HG02763 (cell line): Measurements from ENCODE around the gene PLAC1.

Experiments
- ATAC-seq: cut with Tn5 transposase; IDR thresholded peaks from one replicate; pipeline ENCODE4 v1.9.1; 2021; ENCODE audit warnings: mild to moderate bottlenecking, moderate library complexity; ENCODE audit not compliant: unreplicated experiment

Gene PLAC1, protein sequence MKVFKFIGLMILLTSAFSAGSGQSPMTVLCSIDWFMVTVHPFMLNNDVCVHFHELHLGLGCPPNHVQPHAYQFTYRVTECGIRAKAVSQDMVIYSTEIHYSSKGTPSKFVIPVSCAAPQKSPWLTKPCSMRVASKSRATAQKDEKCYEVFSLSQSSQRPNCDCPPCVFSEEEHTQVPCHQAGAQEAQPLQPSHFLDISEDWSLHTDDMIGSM

GRCh38 chrX:134658002-134658759, at the start of gene PLAC1:
Gene PLAC1 (minus strand): TSS chrX:134658471. CDS start chrX:134566682, 91,789 bp downstream.
- no peak for ATAC-seq

DNA sequence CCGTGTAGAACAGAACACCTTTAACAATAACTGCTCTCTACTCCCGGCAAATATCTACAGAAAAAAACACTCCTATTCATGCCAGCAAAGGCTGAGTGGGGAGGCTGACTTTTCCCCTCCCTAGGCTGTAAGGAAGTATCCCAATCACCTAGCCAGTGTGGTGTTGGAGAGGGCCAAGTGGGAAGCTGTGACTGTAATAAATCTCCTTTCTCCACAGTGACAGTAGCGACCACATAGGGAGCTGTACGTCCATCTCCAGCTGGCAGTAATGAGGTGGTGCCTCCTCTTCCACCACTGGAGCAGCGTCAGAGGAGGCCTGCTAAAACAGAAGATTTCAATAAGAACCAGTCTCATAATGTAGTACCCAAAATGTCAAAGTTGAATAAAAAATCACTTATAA, 47.9 kb upstream of the PLAC1 start:
- no peak for ATAC-seq

DNA sequence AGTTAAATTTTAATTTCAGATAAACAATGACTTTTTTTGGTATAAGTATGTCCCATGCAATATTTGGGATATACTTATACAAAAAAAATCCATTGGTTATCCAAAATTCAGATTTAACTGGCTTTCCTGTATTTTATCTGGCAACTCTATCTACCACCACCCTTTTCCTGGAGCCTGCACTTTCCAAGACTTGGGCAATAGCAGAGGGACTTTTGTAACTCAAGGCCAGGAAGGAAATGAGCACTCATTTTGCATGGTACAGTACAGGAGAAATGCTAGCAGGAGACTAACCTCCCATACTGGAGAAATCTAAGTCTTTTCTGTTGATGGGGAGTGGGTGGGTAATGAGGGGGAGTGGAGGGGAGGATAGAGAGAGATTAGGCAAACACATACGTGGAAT, 37.7 kb upstream of the PLAC1 start:
- no peak for ATAC-seq

- ATAC-seq, result no peak
These were observed 36.4 kb upstream of the PLAC1 start for GRCh38 chrX:134694333-134695322.

DNA sequence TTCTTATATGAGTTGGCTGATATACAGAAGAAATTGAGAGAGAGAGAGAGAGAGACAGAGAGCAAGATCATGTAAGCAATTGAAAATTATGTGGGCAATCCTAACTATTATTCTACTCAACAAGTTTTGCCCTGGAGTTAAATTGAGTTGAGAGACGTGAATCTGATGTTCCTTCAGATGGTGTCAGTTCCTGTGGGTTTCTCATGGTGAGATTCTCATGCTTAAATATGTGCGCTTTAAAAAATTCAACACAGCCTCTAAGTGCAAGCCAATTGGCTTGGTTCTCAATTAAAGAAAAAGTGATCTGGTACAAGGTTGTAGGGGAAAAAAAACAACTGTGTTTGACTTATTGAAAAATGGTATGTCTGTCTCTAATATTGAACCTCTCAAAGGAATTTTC, 35.4 kb upstream of the PLAC1 start:
- ATAC-seq, result no peak

DNA sequence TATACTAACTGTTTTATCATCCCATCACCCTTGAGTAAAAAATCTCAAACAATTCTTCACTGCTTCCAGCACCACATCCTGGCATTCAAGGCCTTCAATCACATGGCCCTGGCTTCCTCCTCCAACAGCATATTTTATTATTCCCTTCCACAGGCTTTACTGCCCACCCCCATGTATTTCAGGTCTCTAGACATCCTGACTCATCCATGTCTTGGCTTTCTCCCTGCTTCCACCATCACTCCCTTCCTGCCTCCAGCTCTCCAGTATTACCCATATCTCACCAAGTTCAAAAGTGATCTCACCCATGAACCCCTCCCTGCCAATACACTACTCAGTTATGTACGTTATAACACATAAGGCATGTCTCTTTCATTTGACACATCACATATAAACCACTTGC, 34.7 kb upstream of the PLAC1 start:
- ATAC-seq, result no peak

DNA sequence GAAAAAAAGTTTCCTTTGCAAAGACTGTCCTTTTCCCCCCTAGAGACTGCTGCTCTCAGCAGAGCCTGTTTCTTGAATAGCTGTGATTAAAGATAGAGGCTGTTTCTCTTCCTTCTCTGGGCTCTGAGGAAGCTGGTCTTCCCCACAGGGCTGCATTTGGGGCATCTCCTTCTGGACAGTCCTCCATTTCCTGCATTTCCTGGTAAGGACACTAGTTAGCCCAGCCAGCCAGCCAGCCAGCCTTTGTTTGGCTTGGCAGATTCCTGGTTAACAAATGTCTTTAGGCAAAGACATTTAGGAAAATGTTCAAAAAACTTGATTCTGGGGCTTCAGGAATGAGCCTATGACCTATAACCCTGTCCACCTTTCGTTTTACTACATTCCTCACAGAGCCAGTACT, 34.0 kb upstream of the PLAC1 start:
- ATAC-seq, result no peak

DNA sequence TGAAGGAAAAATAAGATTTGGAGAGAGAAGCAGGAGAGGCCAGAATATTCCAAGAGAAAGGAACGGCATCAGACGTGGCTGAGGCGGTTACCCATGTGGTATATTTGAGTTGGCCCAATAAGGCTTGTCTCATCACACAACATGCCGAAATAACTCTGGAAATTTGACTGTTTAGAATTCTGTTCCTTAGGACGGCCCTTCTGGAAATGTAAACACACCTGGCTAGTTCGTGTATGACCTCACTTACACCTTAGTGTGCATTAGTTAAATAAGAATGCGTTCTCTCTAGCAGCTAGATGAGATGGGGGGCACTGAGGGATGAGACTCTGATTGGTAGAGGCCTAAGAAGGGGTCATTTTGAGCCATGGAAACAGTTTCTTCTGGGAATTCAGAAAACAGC, 33.2 kb upstream of the PLAC1 start:
- ATAC-seq, result no peak

DNA sequence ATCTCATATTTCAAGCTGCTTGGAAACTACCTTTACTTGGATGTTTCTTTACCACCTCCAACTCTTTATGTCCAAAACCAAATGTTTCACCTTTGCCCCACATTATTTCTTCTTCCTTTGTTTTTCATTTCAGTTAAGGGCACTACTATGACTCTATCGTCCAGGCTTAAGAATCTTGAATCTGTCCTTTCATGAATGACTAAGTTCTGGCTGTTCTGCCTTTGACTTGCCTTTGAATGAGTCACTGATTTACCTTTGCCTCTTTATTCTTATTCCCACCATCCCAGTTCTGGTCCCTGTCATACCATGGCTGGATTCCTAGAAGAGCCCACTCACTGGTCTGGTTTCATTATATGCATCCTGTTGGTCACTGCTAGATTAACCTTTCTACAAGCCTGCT, 30.6 kb upstream of the PLAC1 start:
- ATAC-seq, result no peak

GRCh38 chrX:134688031-134688823, 30.0 kb upstream of the PLAC1 start:
- no peak for ATAC-seq

- no peak for ATAC-seq
These were observed 27.4 kb upstream of the PLAC1 start for GRCh38 chrX:134685668-134686067.

DNA sequence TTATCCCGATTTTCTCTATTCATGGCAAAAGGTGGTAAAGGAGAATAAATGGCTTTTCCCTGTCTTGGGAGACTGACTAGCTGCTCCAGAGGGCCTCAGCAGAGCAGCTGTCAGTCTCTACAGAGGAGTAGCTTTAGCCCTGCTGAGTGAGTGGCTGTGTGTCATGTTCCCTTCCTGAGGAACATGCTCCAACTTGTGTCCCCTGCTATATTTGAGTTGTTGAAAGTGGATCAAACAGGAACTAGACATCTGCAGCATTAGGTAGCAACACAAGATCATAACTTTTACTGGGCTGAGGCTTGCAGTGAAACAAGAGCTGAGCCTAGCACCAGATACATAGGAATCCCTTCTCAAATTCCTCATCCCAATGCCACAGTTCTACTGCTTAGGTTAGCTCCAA, 26.7 kb upstream of the PLAC1 start:
- ATAC-seq, result no peak

- ATAC-seq, result no peak
These were observed 25.2 kb upstream of the PLAC1 start for GRCh38 chrX:134683351-134684005.

- no peak for ATAC-seq
These were observed 23.8 kb upstream of the PLAC1 start for GRCh38 chrX:134682081-134682480.

- no peak for ATAC-seq
These were observed 21.4 kb upstream of the PLAC1 start for GRCh38 chrX:134679644-134680043.

DNA sequence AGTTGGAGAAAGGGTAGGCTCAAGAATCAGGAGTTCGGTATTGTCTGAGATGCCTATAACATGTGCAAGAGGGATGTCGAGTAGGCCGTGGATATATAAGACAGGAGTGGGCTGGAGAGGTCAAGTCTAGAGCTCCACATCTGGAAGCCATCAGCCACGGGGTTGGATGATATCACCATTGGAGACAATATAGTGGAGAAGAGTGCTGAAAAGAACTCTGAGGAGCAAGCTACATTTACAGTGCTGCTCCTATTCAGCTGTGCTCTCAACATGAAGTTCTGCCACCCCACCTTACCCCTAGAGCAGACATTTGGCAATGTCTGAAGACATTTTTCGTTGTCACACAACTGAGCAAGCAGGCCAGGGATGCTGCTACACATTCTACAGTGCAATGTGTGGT, 20.9 kb upstream of the PLAC1 start:
- no peak for ATAC-seq

GRCh38 chrX:134677332-134677731, 19.1 kb upstream of the PLAC1 start:
- no peak for ATAC-seq

- no peak for ATAC-seq
These were observed 18.2 kb upstream of the PLAC1 start for GRCh38 chrX:134676436-134676835.

DNA sequence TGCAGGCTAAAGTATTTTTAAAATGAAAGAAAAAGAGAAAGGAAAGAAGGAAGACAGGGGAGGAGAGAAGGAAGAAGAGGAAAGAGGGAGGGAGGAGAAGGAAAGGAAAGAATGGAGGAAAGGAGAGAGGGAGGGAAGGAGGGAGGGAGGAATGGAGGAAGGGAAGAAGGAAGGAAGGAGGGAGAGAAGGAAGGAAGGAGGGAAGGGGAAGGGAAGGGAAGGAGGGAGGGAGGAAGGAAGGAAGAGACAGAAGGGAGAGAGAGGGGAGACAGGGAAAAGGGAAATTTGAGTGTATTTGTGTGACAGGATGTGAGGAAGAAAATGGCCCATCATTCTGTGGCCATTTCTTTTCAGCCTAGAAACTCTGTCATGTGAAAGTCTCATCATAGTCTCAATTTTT, 14.9 kb upstream of the PLAC1 start:
- ATAC-seq, result no peak

GRCh38 chrX:134672101-134672500, 13.8 kb upstream of the PLAC1 start:
- ATAC-seq, result no peak
